Spleen (tissue), 7 donors: ENCODE data around the gene IDUA.

ENCODE experiments used
- CTCF ChIP-seq, 11 experiments: fragments of 200-600 bp in 7 of 11; fragments of 450-650 bp in 4 of 11; sonication (generic) in 4 of 11; IDR thresholded peaks in 8 of 11; conservative IDR thresholded peaks in 3 of 11; 1 replicate in 7 of 11; 2 replicates in 4 of 11; pipeline versions ENCODE4 v1.4.0 to v1.8.0; 2016 to 2021; ENCODE audit warnings: antibody characterized with exemption in 11 of 11, inconsistent platforms in 4 of 11, mild to moderate bottlenecking in 1 of 11
- POLR2A ChIP-seq, 3 donors: fragments of 450-650 bp; IDR thresholded peaks; one replicate each; pipeline ENCODE4 v1.5.1; 2017; ENCODE audit warnings: antibody characterized with exemption in 3 of 3, mild to moderate bottlenecking in 1 of 3
- donor health status: DM: no; HTN: no; CAD: no; lungs with moderate emphysema.
- donor health status: DM: no; HTN: no; CAD: no.
- donor health status: DM: no; HTN: no; CAD: no.

GRCh38 chr4:970854-971520, 15.9 kb upstream of the IDUA start:
- TF ChIP-seq CTCF (IDR thresholded peaks at IDR 0.05 in 8 of 11, conservative IDR thresholded peaks at IDR 0.05 in 3 of 11) (no peak), POLR2A (IDR thresholded peaks at IDR 0.05) (no peak)
